ENCODE measurements around the gene FAM50A. TPM values are rescaled to one million over a fixed set of nuclear protein-coding genes. Genes with fewer than 3 reads are reported as not detected.

Gene FAM50A
- total RNA-seq, 1 experiment from 2014 or later = 82.1 TPM

DNA sequence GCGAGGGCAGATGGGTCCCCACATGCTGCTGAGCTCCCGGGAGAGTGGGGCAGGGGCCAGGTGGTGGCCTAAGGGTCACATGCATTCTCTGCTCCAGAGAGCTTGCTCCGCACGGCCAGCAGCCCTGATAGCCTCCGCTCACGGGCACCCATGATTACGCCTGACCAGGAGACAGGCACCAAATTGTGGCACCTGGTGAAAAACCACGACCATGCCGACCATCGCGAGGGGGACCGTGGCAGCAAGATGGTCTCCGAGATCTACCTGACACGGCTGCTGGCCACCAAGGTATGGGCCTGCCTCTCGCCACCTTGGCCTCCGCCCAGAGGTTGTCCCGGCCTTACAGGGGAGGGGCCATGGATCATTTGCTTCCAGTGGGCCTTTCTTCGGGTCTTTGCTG is 25.9 kb downstream of the FAM50A start:
- no peaks in the 10 kb centered on the region for H3K9me2 ChIP-seq (ENCODE audit: insufficient read depth)
- POLR2A ChIA-PET (ENCODE audit: unreplicated experiment) = no interaction called here
- DNase-seq = no peak
- no peaks in the 10 kb centered on the region for H3K79me2 ChIP-seq (ENCODE audit: low read depth)
- no peaks in the 10 kb centered on the region for H4K20me1 ChIP-seq (ENCODE audit: insufficient read depth)
- BruUV-seq (replicated peaks) = no TSS peak
- H3K36me3 ChIP-seq (ENCODE audit: low read depth) = no peaks in the 10 kb centered on the region
- no peaks in the 10 kb centered on the region for H3K4me1 ChIP-seq (replicated peaks; ENCODE audit: insufficient read depth)
- intact Hi-C loops (cut with micrococcal nuclease; ENCODE audit: unreplicated experiment) = no loop called here
- H3K4me2 ChIP-seq = no peak overlapping the region
- H3F3A ChIP-seq (ENCODE audit: insufficient read depth, low read depth) = no peaks in the 10 kb centered on the region
- no peak overlapping the region for H3K4me3 ChIP-seq
- no peak overlapping the region for H2AFZ ChIP-seq
- TF ChIP-seq EZH2 (IDR thresholded peaks at IDR 0.05; ENCODE audit: low read depth) = no peak
- TF ChIP-seq, protein P1, sequence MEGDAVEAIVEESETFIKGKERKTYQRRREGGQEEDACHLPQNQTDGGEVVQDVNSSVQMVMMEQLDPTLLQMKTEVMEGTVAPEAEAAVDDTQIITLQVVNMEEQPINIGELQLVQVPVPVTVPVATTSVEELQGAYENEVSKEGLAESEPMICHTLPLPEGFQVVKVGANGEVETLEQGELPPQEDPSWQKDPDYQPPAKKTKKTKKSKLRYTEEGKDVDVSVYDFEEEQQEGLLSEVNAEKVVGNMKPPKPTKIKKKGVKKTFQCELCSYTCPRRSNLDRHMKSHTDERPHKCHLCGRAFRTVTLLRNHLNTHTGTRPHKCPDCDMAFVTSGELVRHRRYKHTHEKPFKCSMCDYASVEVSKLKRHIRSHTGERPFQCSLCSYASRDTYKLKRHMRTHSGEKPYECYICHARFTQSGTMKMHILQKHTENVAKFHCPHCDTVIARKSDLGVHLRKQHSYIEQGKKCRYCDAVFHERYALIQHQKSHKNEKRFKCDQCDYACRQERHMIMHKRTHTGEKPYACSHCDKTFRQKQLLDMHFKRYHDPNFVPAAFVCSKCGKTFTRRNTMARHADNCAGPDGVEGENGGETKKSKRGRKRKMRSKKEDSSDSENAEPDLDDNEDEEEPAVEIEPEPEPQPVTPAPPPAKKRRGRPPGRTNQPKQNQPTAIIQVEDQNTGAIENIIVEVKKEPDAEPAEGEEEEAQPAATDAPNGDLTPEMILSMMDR (conservative IDR thresholded peaks at IDR 0.05) = no peak
- no peak overlapping the region for H3K27ac ChIP-seq
- no peaks in the 10 kb centered on the region for H3K27me3 ChIP-seq (ENCODE audit: insufficient read depth, low read depth)
- CTCF ChIA-PET = no interaction called here
- H3K9me3 ChIP-seq (ENCODE audit: insufficient read depth, low read depth) = no peaks in the 10 kb centered on the region

DNA sequence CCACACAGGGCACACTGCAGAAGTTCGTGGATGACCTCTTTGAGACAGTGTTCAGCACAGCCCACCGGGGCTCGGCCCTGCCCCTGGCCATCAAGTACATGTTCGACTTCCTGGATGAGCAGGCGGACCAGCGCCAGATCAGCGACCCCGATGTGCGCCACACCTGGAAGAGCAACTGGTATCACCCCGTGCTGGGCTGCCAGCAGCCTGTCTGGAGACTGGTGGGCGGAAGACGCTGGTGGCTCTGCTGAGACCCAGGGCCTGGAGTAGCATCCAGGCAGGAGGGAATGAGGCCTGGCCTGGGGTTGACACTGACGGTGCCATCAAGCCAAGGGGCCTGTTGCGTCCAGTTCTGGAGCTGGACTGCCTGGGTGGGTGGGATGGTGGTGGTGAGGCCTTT is 26.5 kb downstream of the FAM50A start:
- H3K79me2 ChIP-seq (ENCODE audit: low read depth) = no peaks in the 10 kb centered on the region
- H3K9me2 ChIP-seq (ENCODE audit: insufficient read depth) = no peaks in the 10 kb centered on the region
- no peaks in the 10 kb centered on the region for H3F3A ChIP-seq (ENCODE audit: insufficient read depth, low read depth)
- H4K20me1 ChIP-seq (ENCODE audit: insufficient read depth) = no peaks in the 10 kb centered on the region
- ChIA-PET CTCF (no interaction called here), POLR2A (ENCODE audit: unreplicated experiment) (no interaction called here)
- no peaks in the 10 kb centered on the region for H3K27me3 ChIP-seq (ENCODE audit: insufficient read depth, low read depth)
- DNase-seq = no peak
- H3K4me1 ChIP-seq (replicated peaks; ENCODE audit: insufficient read depth) = no peaks in the 10 kb centered on the region
- H3K9me3 ChIP-seq (ENCODE audit: insufficient read depth, low read depth) = no peaks in the 10 kb centered on the region
- TF ChIP-seq, protein P1 (conservative IDR thresholded peaks at IDR 0.05) = no peak
- no peak for TF ChIP-seq EZH2 (IDR thresholded peaks at IDR 0.05; ENCODE audit: low read depth)
- intact Hi-C loops (cut with micrococcal nuclease; ENCODE audit: unreplicated experiment) = no loop called here
- H2AFZ ChIP-seq = no peak overlapping the region
- no peak overlapping the region for H3K4me2 ChIP-seq
- H3K4me3 ChIP-seq = no peak overlapping the region
- no peaks in the 10 kb centered on the region for H3K36me3 ChIP-seq (ENCODE audit: low read depth)
- H3K27ac ChIP-seq = no peak overlapping the region
- BruUV-seq (replicated peaks) = no TSS peak

DNA sequence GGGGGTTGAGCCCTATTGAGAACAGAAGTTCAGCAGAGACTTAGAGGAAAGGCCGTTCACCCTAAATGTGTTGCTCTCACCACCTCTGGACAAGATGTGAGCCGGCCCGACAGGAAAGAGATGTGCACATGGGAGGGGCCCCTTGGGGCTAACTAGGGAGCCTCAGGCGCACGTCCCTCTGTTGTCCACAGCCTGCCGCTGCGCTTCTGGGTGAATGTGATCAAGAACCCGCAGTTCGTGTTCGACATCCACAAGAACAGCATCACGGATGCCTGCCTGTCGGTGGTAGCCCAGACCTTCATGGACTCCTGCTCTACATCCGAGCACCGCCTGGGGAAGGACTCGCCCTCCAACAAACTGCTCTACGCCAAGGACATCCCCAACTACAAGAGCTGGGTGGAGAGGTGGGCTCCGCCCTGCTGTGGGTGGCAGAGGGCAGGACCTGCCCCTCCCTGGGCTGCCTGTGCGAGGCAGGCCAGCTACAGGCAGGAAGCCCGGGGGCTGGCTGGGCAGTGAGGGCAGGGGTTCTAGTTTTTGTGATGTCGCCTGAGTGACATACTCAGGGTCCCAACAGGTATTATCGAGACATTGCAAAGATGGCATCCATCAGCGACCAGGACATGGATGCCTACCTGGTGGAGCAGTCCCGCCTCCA is 27.1 kb downstream of the FAM50A start:
- H3K4me2 ChIP-seq = no peak overlapping the region
- intact Hi-C loops (cut with micrococcal nuclease; ENCODE audit: unreplicated experiment) = no loop called here
- no TSS peak for BruUV-seq (replicated peaks)
- POLR2A ChIA-PET (ENCODE audit: unreplicated experiment) = no interaction called here
- no peak overlapping the region for H2AFZ ChIP-seq
- TF ChIP-seq, protein P1 (conservative IDR thresholded peaks at IDR 0.05) = no peak
- no peak for TF ChIP-seq EZH2 (IDR thresholded peaks at IDR 0.05; ENCODE audit: low read depth)
- H4K20me1 ChIP-seq (ENCODE audit: insufficient read depth) = no peaks in the 10 kb centered on the region
- H3K27ac ChIP-seq = no peak overlapping the region
- CTCF ChIA-PET = no interaction called here
- no peaks in the 10 kb centered on the region for H3K9me2 ChIP-seq (ENCODE audit: insufficient read depth)
- H3K4me3 ChIP-seq = no peak overlapping the region
- H3K27me3 ChIP-seq (ENCODE audit: insufficient read depth, low read depth) = no peaks in the 10 kb centered on the region
- H3K36me3 ChIP-seq (ENCODE audit: low read depth) = no peaks in the 10 kb centered on the region
- no peak for DNase-seq
- H3K9me3 ChIP-seq (ENCODE audit: insufficient read depth, low read depth) = no peaks in the 10 kb centered on the region
- no peaks in the 10 kb centered on the region for H3K4me1 ChIP-seq (replicated peaks; ENCODE audit: insufficient read depth)
- no peaks in the 10 kb centered on the region for H3F3A ChIP-seq (ENCODE audit: insufficient read depth, low read depth)
- no peaks in the 10 kb centered on the region for H3K79me2 ChIP-seq (ENCODE audit: low read depth)
